ENCODE measurements around the gene AEBP1. TPM values are rescaled to one million over a fixed set of nuclear protein-coding genes. Genes with fewer than 3 reads are reported as not detected.

AEBP1 gene
- total RNA-seq, 1 donor from 2014 or later, result 52.2 TPM

DNA sequence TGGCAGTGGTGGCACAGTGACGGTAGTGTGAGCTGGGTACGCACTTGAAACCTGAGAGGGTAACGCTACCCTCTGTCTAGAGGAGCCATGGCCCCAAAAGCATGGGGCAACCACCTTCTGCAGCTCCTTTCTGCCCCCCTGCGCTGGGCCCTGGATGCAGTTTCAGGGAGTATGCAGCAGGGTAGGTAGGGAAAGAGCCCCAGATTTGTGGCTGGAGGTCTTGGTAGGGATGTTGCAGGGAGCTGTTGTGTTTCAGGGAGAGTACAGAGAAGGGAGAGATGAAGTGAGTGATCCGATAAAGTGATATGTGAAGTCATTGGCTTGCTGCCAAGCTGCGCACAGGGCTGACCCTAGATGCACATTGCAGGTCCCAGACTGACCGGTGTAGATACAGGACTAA, 36.1 kb upstream of the AEBP1 start:
- DNase-seq (ENCODE audit: low spot score, unreplicated experiment), result no peak
- H3K27me3 Mint-ChIP-seq, result peaks cover 10% of the 10 kb centered on the region
- no peaks in the 10 kb centered on the region for H3K9me3 Mint-ChIP-seq (ENCODE audit: low read depth)
- H3K4me1 Mint-ChIP-seq (ENCODE audit: low read depth), result peaks cover 8% of the 10 kb centered on the region
- H3K36me3 Mint-ChIP-seq (ENCODE audit: insufficient read depth), result peaks cover 3% of the 10 kb centered on the region
- TF ChIP-seq, protein P1, sequence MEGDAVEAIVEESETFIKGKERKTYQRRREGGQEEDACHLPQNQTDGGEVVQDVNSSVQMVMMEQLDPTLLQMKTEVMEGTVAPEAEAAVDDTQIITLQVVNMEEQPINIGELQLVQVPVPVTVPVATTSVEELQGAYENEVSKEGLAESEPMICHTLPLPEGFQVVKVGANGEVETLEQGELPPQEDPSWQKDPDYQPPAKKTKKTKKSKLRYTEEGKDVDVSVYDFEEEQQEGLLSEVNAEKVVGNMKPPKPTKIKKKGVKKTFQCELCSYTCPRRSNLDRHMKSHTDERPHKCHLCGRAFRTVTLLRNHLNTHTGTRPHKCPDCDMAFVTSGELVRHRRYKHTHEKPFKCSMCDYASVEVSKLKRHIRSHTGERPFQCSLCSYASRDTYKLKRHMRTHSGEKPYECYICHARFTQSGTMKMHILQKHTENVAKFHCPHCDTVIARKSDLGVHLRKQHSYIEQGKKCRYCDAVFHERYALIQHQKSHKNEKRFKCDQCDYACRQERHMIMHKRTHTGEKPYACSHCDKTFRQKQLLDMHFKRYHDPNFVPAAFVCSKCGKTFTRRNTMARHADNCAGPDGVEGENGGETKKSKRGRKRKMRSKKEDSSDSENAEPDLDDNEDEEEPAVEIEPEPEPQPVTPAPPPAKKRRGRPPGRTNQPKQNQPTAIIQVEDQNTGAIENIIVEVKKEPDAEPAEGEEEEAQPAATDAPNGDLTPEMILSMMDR (IDR thresholded peaks at IDR 0.05; ENCODE audit: unreplicated experiment), result no peak
- H3K4me3 Mint-ChIP-seq (ENCODE audit: low read depth), result no peak overlapping the region
- H3K27ac Mint-ChIP-seq, result no peak overlapping the region

DNA sequence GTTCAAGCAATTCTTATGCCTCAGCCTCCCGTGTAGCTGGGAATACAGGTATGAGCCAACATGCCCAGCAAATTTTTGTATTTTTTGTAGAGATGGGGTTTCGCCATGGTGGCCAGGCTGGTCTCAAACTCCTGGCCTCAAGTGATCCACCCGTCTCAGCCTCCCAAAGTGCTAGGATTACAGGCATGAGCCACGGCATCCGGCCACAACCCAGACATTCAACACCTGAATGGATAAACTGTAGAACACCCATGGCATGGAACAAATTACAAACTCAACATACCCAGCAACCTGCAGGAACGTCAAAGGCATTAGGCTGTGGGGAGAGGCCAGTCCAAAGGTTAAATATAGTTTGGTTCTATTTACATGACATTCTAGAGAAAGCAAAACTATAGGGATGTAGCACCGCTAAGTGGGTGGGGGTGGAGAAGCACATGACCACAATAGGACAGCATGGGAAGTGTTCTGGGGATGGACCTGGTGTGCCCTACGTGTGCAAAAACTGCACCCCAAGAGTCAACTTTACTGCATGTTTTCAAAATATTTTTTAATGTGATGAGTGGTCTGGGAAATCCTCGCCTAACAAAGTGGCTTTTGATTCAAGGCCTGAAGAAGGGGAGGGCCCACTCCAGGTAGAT, 32.3 kb upstream of the AEBP1 start:
- no peaks in the 10 kb centered on the region for H3K4me1 Mint-ChIP-seq (ENCODE audit: low read depth)
- peak overlapping the region; percentile 74 for H3K27ac Mint-ChIP-seq
- H3K36me3 Mint-ChIP-seq (ENCODE audit: insufficient read depth), result peaks cover 3% of the 10 kb centered on the region
- H3K27me3 Mint-ChIP-seq, result peaks cover 10% of the 10 kb centered on the region
- no peaks in the 10 kb centered on the region for H3K9me3 Mint-ChIP-seq (ENCODE audit: low read depth)
- TF ChIP-seq, protein P1 (IDR thresholded peaks at IDR 0.05; ENCODE audit: unreplicated experiment), result no peak
- no peak overlapping the region for H3K4me3 Mint-ChIP-seq (ENCODE audit: low read depth)
- DNase-seq (ENCODE audit: low spot score, unreplicated experiment), result no peak

DNA sequence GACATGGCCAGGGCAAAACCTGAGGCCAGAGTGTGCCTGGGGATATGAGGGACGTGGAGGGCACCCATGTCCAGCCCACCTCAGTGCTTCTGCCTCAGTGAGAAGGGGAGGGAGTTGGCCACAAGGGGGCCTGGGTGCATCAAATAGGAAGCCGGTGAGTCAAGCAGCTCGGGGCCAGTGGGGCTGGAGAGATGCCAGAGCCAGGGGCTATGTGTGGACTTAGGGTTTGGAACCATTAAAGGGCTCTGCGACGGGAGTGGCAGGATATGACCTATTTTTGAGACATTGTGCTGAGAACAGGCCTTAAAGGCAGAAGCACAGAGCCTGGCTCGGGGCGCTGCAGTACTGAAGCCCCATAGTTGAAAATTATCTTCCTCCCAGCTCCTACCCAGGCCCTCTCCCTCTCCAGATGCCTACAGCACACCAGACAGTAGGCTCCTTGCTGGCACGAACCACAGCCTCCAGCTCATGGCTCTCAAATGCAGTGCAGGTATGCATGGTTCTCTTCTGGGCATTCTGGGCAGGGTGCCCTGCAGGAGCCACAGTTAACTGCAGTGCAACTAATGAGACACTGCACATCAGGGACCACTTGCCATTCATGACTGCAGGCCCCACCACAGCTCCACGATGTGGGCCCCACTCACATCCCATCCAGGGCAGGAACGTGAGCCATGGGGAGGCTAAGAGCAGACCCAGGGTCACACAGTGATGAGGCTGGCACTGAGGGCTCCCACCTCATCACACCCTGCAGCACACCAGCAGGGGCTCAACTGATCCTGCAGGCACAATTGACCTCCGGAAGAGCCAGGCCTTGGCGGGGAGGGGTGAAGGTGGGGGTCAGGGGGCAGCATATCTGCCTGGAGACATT, 31.5 kb upstream of the AEBP1 start:
- Mint-ChIP-seq H3K27me3 (peaks cover 9% of the 10 kb centered on the region), H3K27ac (no peak overlapping the region), H3K4me3 (ENCODE audit: low read depth) (no peak overlapping the region), H3K9me3 (ENCODE audit: low read depth) (no peaks in the 10 kb centered on the region), H3K4me1 (ENCODE audit: low read depth) (no peaks in the 10 kb centered on the region), H3K36me3 (ENCODE audit: insufficient read depth) (peaks cover 4% of the 10 kb centered on the region)
- TF ChIP-seq, protein P1 (IDR thresholded peaks at IDR 0.05; ENCODE audit: unreplicated experiment), result peak; percentile 65
- no peak for DNase-seq (ENCODE audit: low spot score, unreplicated experiment)

GRCh38 chr7:44073664-44074348, 30.3 kb upstream of the AEBP1 start:
- no peak overlapping the region for H3K4me3 Mint-ChIP-seq (ENCODE audit: low read depth)
- no peaks in the 10 kb centered on the region for H3K27me3 Mint-ChIP-seq
- no peaks in the 10 kb centered on the region for H3K4me1 Mint-ChIP-seq (ENCODE audit: low read depth)
- TF ChIP-seq, protein P1 (IDR thresholded peaks at IDR 0.05; ENCODE audit: unreplicated experiment), result no peak
- peaks cover 8% of the 10 kb centered on the region for H3K36me3 Mint-ChIP-seq (ENCODE audit: insufficient read depth)
- H3K27ac Mint-ChIP-seq, result no peak overlapping the region
- DNase-seq (ENCODE audit: low spot score, unreplicated experiment), result no peak
- H3K9me3 Mint-ChIP-seq (ENCODE audit: low read depth), result no peaks in the 10 kb centered on the region

- H3K9me3 Mint-ChIP-seq (ENCODE audit: low read depth), result no peaks in the 10 kb centered on the region
Measured at GRCh38 chr7:44074349-44074695, 29.8 kb upstream of the AEBP1 start.

More at GRCh38 chr7:44074349-44074695, 29.8 kb upstream of the AEBP1 start:
- no peak for DNase-seq (ENCODE audit: low spot score, unreplicated experiment)
- Mint-ChIP-seq H3K36me3 (ENCODE audit: insufficient read depth) (peaks cover 8% of the 10 kb centered on the region), H3K27ac (no peak overlapping the region), H3K4me1 (ENCODE audit: low read depth) (no peaks in the 10 kb centered on the region), H3K4me3 (ENCODE audit: low read depth) (no peak overlapping the region), H3K27me3 (no peaks in the 10 kb centered on the region)
- TF ChIP-seq, protein P1 (IDR thresholded peaks at IDR 0.05; ENCODE audit: unreplicated experiment), result no peak
